Stimulated activated CD4-positive, alpha-beta T cell treated with anti-CD3 and anti-CD28 coated beads, Interleukin-12 subunit alpha, Interleukin-12 subunit beta, amount 100 ng/mL, for 4 hours (primary cell): Measurements from ENCODE around the gene TBC1D32.
"Not testable (repeated sequence)": the region's sequence is repeated elsewhere in the genome, so short reads cannot be mapped to it uniquely, and the experiment has no call there.

ENCODE experiments used
- DNase-seq: peaks from one replicate; pipeline ENCODE4 v3.0.0-alpha.2; 2020

TBC1D32 gene

DNA sequence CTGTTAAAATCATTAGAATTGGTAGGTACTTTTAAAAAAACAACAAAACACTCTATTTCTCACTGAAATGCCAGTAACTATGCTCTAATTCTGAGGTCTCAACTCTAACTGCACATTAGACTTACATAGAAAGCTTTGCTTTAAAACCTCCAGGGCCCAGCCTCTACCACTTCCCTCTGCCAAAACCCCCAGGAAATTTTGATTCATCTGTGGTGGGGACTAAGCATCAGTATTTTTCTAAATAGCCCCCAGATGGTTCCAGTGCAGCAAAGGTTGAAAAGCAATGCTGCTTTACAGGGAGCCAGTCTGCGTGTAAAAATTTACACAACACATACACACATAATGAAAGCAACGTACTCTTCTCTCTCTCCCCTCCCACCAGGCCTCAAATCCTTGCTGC, 3.8 kb downstream of the TBC1D32 start:
- no peak for DNase-seq

DNA sequence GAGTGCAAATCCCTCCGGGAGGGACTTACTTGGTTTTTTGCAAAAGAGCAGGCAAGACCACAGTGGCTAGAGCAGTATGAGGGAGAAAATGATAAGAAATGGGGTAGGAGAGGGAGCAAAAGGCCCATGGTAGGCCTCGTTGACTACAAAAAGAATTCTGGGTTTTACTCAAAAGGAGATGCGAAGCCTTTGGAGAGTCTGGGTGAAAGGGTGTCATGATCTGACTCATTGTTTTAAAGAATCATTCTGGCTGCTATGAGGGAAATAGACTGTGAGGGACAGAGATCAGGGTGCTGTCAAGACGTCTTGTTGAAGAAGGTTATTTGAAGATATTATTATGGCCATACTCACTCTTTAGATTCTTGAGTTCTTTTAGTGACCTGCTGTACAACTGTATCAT, 13.0 kb downstream of the TBC1D32 start:
- no peak for DNase-seq

DNA sequence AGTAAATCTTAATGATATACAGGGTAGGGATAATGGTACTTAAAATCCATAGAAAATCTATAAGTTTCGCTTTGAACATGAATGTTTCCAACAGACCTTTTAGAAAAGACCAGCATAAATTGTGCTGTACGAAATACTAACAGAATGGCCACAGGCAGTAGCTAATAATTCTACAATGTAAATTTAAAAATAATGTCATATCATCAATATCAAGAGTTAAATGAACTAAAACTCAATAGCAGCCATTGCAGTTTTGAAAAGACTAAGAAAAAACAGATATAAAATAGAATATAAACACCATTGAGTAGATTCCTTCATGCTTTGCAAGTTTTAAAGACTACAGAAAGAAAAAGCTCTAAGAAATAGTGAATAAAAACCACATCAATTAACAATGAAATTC, 14.7 kb downstream of the TBC1D32 start:
- no peak for DNase-seq

DNA sequence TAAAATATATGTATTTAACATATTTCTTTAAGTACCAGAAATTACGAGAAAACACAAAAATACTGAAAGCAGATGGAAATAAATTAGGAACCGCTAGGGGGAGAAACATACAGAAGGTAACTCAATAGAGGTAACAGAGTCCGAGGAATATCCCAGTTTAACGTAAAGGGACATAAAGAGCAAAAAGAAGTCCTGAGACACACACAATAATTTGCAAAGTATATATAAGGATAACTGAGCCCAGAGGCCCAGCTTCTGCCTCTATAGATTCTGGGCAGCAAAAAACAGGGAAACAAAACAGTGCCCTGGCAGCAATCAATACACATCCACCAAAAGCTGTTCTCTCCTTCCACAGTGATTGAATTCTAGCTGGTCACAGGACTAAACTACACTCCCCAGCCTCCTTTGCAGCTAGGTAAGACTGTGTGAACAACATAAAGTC, 15.1 kb downstream of the TBC1D32 start:
- DNase-seq, result no peak

DNA sequence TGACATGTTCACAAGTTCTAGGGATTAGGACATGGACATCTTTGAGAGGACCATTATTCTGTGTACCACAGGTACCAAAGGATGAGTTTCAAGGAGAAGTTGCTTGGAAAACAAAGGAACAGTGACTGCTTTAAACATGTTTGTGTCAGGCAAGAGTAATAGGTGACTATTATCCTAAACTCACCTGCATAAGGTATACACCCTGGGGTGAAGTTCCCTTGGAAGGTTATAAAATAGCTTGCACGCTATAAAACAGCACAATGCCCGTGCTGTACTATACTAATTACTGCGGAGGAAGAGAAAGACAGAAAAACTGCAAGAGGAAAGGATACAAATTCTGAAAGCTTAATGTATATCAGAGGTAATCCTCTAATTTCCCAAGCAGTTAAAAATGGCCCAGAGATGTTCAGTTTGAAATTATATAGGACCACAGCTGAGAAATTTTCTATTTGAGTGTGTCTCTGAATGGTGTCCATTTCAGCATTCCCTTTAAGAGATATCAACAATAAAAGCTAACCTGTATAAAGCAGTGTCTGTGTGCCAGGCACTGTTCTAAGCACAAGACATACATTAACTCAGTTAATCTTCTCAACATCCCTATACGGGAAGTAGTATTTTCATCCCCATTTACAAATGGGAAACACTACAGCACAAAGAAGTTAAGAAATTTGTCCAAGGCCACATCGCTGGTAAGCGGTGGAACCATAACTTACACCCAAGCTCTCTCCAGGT, 19.7 kb downstream of the TBC1D32 start:
- no peak for DNase-seq

DNA sequence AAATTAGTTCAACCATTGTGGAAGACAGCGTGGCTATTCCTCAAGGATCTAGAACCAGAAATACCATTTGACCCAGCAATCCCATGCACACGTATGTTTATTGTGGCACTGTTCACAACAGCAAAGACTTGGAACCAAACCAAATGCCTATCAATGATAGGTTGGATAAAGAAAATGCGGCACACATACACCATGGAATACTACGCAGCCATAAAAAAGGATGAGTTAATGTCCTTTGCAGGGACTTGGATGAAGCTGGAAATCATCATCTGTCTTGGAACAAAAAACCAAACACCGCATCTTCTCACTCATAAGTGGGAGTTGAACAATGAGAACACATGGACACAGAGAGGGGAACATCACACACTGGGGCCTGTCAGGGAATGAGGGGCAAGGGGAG, 22.5 kb downstream of the TBC1D32 start:
- not testable (repeated sequence) for DNase-seq

DNA sequence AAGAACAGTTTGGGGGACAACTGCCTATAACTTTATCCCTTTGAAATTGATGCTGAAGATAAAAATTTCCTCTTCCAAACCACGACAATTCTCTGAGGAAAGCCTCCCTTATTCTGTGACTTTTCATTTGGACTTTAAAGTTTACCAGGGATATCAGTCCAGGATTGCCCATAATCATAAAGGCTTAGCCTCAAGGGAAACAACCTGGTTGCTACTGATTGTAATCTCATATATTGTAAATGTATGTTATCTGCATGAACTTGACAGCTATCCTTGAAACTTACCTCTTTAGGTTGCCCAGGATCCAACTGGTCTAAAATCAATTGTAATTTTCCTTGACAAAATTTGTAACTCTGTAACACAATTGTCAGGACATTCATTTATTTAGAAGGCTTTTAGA, 23.8 kb downstream of the TBC1D32 start:
- no peak for DNase-seq

DNA sequence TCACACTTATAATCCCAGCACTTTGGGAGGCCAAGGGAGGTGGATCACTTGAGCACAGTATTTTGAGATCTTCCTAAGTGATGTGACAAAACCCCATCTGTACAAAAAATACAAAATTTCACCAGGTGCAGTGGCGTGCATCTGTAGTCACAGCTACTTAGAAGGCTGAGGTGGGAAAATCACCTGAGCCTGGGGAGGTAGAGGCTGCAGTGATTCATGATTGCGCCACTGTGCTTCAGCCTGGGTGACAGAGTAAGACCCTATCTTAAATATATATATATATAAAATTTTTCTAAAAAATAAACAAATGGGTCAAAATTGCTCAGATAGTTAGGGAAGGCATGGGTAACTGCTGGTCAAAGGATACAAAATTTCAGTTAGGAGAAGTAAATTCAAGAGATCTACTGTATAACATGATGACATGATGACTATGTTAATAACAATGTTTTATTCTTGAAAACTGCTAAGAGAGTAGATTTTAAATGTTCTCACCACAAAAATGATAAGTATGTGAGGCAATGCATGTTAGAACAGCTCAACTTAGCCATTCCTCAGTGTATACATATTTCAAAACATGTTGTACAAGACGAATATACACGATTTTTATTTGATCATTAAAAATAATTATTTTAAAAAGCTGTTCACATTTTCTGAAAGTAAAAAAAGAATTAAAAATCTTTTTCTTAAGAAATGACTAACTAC, 24.4 kb downstream of the TBC1D32 start:
- DNase-seq, result no peak

DNA sequence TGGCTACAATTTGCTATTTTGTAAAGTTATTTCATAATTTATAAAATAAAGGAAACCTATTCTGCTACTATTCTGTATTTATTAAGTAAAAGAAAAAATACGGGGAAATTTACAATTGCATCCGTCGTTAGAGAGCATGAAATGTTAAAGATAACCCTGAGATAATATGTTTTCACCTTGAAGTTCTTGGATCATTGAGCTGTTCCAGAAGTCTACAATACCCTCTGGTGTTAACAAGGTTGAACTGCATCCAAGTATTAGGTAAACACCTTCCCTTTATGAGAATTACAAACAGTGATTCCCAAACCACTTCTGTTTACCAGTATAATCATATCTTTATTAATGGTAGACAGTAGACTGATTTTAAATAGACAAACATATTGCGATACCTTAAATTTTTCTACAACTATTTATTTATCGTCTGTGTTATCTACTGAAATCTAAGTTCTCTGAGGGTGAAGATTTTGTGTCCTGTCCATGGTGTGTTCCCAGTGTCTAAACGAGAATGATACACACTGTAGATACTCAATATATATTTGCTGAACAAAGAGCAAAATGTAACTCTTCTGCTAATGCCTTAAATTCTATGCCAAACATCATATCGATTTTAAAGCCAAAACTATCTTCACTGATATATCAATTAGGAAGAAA, 28.2 kb downstream of the TBC1D32 start:
- no peak for DNase-seq

DNA sequence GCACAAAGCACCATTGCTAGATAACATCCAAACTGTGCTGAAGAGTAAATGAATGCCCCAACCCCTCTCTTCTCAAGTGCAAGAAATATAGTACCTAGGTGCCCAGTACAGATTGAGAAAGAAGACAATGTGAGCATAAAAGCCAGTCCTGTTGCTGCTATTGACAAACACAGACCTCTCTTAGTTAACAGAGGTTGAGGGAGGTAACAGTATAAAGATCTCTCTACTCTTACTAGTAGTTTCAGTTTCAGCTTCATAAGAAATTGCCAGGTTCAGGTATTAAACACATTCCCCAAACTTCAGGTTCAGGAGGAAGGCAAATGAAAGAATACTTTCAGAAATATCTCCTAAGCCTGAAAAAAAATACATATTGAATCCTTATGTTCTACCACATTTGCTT, 31.4 kb downstream of the TBC1D32 start:
- DNase-seq, result no peak

DNA sequence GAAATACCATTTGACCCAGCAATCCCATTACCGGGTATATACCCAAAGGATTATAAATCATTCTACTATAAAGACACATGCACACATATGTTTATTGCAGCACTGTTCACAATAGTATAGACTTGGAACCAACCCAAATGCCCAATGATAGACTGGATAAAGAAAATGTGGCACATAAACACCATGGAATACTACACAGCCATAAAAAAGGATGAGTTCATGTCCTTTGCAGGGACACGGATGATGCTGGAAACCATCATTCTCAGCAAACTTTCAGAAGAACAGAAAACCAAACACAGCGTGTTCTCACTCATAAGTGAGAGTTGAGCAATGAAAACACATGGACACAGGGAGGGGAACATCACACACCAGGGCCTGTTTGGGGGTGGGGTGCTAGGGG, 33.1 kb downstream of the TBC1D32 start:
- DNase-seq, result not testable (repeated sequence)

DNA sequence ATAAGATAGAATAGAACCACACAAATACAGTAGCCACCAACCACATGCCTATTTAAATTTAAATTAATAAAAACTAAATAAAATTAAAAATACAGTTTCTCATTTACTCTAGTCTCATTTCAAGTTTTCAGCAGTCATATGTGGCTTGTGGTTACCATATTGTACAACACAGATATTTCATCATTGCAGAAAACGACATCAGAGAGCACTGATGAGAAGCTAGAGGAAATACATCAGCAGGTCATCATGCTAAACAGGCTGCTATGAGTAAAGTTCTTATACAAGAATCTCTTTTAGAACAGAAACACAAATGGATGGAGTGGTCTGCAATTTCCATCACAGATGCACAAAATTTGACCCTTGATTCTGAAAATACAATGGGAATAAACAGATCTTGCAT, 36.6 kb downstream of the TBC1D32 start:
- no peak for DNase-seq

DNA sequence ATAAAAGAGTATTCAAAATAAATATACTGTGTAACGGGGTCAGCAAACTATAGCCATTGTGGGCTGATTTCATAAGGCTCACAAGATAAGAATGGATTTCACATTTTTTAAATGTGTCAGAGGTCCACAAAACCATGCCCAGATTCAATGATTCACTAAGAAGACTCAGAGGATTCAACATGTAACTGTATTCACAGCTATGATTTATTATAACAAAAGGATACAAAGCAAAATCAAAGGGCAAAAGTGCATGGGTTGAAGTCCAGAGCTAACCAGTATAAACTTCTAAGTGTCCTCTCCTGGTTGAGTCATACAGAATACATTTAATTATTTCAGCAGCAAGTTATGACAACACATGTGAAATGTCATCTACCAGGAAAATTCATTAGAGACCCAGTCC, 49.2 kb downstream of the TBC1D32 start:
- DNase-seq, result no peak

DNA sequence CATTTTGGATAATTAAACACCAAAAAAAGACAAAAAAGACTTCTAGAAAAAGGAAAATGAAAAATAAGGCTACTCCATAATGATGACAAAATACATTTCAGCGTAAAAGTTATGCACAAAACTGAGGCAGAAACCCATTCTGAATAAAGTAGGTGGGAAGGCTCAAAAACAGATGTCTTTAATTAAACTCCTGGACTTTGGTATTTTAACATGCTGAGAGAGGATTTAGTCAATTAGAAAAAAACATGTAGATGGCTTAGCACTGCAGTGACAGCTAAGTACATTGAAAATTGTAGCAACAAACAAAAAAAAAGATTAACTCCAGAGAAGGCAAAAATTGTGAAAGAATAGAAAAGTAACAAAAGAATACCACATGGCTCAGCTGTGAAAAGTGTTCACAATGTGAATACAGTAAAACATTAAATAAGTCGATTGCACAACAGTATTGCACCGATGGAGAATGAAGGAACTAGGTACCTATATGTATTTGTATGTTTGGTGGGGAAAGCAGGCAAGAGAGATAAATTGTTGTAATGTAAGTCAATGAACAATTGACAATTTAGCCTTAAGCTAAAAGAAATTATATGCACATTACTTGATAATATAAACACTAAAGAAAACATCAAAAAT, 59.5 kb downstream of the TBC1D32 start:
- no peak for DNase-seq

DNA sequence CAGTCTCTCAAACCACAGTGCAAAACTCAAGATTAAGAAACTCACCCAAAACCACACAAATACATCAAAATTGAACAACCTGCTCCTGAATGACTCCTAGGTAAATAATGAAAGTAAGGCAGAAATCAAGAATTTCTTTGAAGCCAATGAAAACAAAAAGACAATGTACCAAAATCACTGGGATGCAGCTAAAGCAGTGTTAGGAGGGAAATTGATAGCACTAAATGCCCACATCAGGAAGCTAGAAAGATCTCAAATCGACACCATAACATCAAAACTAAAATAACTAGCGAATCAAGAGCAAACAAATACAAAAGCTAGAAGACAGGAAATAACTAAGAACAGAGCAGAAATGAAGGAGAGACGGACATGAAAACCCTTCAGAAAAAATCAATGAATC, 70.5 kb downstream of the TBC1D32 start:
- DNase-seq, result no peak

DNA sequence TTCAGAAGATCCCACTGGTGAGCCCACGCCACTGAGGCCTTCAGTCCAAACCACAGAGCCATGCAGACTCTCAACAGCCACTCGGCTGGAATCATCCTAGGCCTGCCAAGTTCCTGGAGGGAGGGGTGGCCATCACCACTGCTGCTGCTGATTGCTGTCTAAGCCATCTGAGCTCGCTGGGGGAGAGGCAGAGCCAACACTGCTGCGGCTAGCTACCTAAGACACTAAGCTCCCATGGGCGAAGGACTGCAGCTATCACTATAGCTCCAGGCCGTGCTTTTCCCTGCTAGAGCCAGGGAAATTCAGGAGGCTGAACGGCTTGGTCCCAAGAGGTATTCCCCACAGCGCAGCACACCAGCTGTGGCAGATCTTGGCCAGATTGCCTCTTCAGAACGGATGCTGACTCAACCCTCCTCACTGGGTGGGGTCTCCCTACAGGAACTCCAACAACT, 73.6 kb downstream of the TBC1D32 start:
- no peak for DNase-seq

DNA sequence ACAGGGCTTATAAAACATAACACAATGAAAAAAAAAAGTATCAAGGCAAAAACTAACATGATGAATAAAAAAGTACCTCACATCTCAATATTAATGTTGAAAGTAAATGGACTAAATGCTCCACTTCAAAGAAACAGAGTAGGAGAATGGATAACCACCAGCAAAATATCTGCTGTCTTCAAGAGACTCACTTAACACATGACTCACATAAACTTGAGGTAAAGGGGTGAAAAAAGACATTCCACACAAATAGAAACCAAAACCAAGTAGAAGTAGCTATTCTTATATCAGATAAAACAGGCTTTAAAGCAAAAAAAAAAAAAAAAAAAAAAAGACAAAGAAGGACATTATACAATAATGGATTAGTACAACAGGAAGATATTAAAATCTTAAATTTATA, 86.9 kb downstream of the TBC1D32 start:
- DNase-seq, result no peak

DNA sequence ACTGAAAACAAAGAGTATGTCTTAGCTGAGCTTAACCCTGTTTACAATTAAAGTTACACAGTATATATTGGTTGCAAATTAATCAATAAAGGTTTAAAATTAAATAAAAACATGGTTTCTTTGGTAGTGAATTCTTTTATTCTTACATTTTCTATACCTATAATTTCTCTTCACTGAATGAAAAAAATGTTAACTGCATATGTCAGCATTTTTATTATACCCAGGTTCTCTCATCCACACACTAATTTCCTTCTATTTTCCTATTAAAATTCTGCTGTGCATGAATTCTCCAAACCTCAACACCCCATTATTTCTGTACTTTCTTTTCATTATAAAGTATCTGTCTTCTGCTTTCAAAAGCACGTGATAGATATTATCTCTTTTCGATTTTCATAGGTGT, 91.9 kb downstream of the TBC1D32 start:
- DNase-seq, result no peak

DNA sequence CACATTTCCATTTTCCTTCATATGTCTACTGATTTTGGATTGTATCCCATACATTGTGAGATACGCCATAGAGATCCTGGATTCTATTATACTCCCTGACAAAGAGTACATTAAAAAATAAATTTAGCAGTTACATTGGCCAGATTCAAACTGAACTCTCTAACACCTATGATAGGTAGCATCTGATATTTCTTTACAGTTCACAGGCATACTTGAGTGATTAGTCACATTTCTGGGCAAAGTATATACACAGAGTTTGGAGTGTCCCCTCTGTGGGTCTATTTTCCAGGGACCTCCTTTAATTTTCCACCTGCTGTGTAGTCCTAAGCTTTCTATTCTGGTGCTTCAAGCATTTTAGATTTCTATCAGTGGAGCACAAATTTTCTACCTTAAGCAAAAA, 96.4 kb downstream of the TBC1D32 start:
- no peak for DNase-seq

DNA sequence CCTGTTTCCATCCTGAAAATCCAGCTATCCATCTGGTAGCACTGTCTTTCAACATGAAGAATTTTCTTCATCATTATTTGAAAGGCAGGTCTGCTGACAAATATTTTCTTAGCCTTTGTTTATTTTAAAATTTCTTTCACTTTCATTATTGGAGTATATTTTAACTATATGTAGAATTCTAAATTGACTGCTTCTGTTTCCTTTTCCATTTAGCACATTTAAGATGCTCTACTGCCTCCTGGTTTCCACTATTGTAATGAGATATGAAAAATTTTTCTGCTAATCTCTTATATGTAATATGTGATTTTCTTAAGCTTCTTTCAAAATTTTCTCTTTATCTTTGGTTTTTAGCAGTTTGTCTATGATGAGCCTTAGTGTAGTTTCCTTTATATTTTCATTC, 97.3 kb downstream of the TBC1D32 start:
- no peak for DNase-seq

DNA sequence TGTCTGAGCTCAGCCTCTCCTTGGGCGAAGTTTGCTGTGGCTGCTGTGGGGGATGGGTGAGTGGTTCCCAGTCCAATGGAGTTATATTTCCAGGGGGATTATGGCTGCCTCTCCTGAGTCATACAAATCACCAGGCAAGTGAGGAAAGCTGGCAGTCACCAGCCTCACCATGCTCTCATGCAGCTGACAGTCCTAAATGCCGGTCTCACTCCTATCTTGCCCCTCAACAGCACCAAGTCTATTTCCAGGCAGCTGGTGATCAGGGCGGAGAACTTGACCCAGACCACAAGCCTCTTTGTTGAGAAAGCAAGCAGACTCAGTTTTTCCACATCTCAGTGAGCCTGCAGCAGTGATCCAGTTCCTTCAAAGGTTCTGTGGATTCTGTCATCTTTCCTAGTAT, 98.9 kb downstream of the TBC1D32 start:
- DNase-seq, result no peak

DNA sequence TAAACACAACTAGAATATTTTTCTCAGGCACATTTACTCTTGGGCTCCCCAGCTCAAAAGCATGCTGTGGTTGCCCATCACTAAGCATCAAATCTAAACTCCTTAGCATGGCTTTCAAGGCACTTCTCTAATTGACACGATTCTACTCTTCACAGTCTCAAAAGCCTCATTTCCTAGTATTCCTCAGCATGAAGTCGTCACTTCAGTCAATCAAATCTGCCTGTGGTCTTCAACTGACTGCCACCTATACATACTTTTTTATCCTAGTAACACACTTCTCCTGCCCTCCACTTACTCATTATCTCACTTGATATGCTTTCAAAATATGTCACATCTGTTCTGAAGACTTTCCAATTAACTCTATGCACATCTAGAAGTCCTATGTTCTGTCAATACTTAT, 110.3 kb downstream of the TBC1D32 start:
- no peak for DNase-seq

DNA sequence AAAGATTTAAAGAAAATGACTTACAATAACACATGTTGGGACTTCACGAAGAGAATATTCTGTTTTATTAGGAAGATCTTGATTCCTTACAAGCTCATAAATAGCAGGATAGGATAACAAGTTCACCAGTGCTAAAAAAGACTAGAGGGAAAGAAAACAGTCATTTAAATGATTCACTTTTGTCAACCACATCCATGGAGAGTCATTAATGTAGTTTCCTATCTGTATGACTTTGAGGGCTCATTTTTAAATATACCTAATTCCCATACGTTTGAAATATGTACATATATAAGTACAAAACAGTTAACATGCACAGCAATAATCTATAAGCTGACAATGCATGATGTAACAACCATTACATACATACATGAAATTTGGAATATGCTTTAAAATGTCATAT, 111.1 kb downstream of the TBC1D32 start:
- DNase-seq, result no peak

DNA sequence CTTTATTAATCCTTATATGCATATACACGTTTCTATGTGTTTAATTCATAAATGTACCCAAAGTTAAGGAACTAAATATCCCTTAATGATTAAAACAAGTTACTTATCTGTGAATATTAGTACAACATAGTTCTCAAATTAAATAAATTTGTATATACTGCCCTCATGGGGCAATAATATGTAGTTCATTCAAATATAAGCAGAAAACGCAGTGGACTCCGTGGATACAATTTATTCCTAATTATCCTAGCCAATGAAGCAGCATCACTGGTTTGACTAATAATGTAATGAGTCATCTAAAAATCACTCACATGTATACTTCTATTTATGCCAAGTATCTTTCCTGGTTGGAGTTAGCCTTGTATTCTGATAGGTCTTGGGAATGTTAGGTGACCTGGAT, 111.6 kb downstream of the TBC1D32 start:
- no peak for DNase-seq
